HCT116 (cell line): ENCODE measurements around the gene VWA3B. TPM values are rescaled to one million over a fixed set of nuclear protein-coding genes. Genes with fewer than 3 reads are reported as not detected.

Source experiments
- total RNA-seq: library from RNA; stranded (reverse); gene quantifications from one replicate; pipeline ENCODE4 v1.2.1, GENCODE V29; 2021; ENCODE audit not compliant: unreplicated experiment

The VWA3B gene
- total RNA-seq, 1 experiment from 2014 or later = 0.47 TPM

Other genes starting within 250 kb of the VWA3B start
- 51.5 TPM for gene TMEM131, start 91.2 kb upstream of the VWA3B start, total RNA-seq